ENCODE results near the gene C1QTNF6.

GRCh38 chr22:37225481-37225880, 37.4 kb upstream of the C1QTNF6 start:
- TF ChIP-seq, protein P1, sequence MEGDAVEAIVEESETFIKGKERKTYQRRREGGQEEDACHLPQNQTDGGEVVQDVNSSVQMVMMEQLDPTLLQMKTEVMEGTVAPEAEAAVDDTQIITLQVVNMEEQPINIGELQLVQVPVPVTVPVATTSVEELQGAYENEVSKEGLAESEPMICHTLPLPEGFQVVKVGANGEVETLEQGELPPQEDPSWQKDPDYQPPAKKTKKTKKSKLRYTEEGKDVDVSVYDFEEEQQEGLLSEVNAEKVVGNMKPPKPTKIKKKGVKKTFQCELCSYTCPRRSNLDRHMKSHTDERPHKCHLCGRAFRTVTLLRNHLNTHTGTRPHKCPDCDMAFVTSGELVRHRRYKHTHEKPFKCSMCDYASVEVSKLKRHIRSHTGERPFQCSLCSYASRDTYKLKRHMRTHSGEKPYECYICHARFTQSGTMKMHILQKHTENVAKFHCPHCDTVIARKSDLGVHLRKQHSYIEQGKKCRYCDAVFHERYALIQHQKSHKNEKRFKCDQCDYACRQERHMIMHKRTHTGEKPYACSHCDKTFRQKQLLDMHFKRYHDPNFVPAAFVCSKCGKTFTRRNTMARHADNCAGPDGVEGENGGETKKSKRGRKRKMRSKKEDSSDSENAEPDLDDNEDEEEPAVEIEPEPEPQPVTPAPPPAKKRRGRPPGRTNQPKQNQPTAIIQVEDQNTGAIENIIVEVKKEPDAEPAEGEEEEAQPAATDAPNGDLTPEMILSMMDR (IDR thresholded peaks at IDR 0.05; ENCODE audit: poor library complexity, severe bottlenecking): no peak
- TF ChIP-seq EZH2 (IDR thresholded peaks at IDR 0.05; ENCODE audit: borderline replicate concordance, insufficient read depth, low read length, poor library complexity, severe bottlenecking) (no peak), SMC3 (conservative IDR thresholded peaks at IDR 0.05; ENCODE audit: poor library complexity) (no peak), TAF1 (IDR thresholded peaks at IDR 0.05; ENCODE audit: low read depth) (no peak)

Data from neural cell (in vitro differentiated cells).